Measurements from ENCODE around the gene FOXK1. TPM values are rescaled to one million over a fixed set of nuclear protein-coding genes. Genes with fewer than 3 reads are reported as not detected.
A peak's percentile ranks its signal among the peaks of the same experiment; 100 is the strongest.

The FOXK1 gene
- total and polyA plus RNA-seq, 2 of the 13 experiments (the other 11 are each of a cell fraction or from before 2014, with no cell fraction given), result 4.6 to 8.8 TPM

DNA sequence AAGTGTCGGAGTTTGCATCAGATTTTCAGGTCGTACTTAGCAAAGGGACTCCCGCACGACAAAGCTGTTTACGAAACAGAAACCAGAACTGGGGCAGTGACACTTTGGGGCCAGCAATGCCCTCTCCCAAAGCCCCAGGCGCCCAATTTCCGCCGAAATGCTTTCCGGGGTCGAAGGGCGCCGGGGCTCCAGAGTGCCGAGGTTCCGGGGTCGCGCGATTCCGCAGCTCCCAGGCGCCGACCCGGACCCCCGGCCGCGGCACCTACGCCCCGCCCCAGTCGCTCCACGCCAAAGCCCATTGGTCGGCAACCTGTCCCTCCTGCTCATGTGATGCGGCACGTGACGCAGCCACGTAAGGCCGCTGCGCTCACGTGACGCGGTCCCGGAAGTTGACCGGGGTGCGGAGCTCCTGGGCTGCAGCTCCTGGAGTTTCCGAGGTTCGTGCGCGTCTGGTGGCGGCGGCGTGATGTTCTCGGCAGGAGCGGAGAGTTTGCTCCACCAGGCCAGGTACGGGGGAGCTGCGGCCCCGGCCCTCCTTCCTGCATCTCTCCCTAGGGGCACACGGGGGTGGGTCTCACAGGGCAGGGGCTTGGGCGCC lies 93.3 kb downstream of the FOXK1 start, which contains the start of gene AP5Z1 (continued):
- TF ChIP-seq, protein P1, sequence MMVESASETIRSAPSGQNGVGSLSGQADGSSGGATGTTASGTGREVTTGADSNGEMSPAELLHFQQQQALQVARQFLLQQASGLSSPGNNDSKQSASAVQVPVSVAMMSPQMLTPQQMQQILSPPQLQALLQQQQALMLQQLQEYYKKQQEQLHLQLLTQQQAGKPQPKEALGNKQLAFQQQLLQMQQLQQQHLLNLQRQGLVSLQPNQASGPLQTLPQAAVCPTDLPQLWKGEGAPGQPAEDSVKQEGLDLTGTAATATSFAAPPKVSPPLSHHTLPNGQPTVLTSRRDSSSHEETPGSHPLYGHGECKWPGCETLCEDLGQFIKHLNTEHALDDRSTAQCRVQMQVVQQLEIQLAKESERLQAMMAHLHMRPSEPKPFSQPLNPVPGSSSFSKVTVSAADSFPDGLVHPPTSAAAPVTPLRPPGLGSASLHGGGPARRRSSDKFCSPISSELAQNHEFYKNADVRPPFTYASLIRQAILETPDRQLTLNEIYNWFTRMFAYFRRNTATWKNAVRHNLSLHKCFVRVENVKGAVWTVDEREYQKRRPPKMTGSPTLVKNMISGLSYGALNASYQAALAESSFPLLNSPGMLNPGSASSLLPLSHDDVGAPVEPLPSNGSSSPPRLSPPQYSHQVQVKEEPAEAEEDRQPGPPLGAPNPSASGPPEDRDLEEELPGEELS (CRISPR knock-in tag; IDR thresholded peaks at IDR 0.05), result no peak
- TF ChIP-seq CREB1 (IDR thresholded peaks at IDR 0.05) (peak; percentile 95), CREB1 (CRISPR knock-in tag; IDR thresholded peaks at IDR 0.05) (peak; percentile 89), ZBTB7B (CRISPR knock-in tag; IDR thresholded peaks at IDR 0.05) (peak; percentile 89), HOXD1 (CRISPR knock-in tag; IDR thresholded peaks at IDR 0.05) (peak; percentile 41; the same call in 1 of the 2 replicates), TRIM24 (CRISPR knock-in tag; IDR thresholded peaks at IDR 0.05) (no peak), RNF2 (conservative IDR thresholded peaks at IDR 0.05; ENCODE audit: low read depth) (peak; percentile 69; the same call in 1 of the 2 replicates), KDM4B (CRISPR knock-in tag; IDR thresholded peaks at IDR 0.05) (no peak; the same call in 1 of the 2 replicates), HNRNPLL (IDR thresholded peaks at IDR 0.05; ENCODE audit: low read depth, low read length, poor library complexity, severe bottlenecking) (peak; percentile 65), ZNF451 (CRISPR knock-in tag; IDR thresholded peaks at IDR 0.05) (0 out of 2 replicates have a peak, but pooled peaks have one; percentile 44), ZNF816 (CRISPR knock-in tag; IDR thresholded peaks at IDR 0.05; ENCODE audit: borderline replicate concordance) (peak; percentile 88; the same call in 1 of the 2 replicates)
- TF ChIP-seq, protein P2, sequence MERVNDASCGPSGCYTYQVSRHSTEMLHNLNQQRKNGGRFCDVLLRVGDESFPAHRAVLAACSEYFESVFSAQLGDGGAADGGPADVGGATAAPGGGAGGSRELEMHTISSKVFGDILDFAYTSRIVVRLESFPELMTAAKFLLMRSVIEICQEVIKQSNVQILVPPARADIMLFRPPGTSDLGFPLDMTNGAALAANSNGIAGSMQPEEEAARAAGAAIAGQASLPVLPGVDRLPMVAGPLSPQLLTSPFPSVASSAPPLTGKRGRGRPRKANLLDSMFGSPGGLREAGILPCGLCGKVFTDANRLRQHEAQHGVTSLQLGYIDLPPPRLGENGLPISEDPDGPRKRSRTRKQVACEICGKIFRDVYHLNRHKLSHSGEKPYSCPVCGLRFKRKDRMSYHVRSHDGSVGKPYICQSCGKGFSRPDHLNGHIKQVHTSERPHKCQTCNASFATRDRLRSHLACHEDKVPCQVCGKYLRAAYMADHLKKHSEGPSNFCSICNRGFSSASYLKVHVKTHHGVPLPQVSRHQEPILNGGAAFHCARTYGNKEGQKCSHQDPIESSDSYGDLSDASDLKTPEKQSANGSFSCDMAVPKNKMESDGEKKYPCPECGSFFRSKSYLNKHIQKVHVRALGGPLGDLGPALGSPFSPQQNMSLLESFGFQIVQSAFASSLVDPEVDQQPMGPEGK (CRISPR knock-in tag; IDR thresholded peaks at IDR 0.05), result peak; percentile 25; the same call in 1 of the 2 replicates
- TF ChIP-seq, protein P3, sequence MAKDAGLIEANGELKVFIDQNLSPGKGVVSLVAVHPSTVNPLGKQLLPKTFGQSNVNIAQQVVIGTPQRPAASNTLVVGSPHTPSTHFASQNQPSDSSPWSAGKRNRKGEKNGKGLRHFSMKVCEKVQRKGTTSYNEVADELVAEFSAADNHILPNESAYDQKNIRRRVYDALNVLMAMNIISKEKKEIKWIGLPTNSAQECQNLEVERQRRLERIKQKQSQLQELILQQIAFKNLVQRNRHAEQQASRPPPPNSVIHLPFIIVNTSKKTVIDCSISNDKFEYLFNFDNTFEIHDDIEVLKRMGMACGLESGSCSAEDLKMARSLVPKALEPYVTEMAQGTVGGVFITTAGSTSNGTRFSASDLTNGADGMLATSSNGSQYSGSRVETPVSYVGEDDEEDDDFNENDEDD (CRISPR knock-in tag; IDR thresholded peaks at IDR 0.05; ENCODE audit: borderline replicate concordance), result 0 out of 2 replicates have a peak, but pooled peaks have one; percentile 12
- TF ChIP-seq, protein P4, sequence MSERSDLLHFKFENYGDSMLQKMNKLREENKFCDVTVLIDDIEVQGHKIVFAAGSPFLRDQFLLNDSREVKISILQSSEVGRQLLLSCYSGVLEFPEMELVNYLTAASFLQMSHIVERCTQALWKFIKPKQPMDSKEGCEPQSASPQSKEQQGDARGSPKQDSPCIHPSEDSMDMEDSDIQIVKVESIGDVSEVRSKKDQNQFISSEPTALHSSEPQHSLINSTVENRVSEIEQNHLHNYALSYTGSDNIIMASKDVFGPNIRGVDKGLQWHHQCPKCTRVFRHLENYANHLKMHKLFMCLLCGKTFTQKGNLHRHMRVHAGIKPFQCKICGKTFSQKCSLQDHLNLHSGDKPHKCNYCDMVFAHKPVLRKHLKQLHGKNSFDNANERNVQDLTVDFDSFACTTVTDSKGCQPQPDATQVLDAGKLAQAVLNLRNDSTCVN (CRISPR knock-in tag; IDR thresholded peaks at IDR 0.05; ENCODE audit: borderline replicate concordance), result no peak
- TF ChIP-seq, protein P5, sequence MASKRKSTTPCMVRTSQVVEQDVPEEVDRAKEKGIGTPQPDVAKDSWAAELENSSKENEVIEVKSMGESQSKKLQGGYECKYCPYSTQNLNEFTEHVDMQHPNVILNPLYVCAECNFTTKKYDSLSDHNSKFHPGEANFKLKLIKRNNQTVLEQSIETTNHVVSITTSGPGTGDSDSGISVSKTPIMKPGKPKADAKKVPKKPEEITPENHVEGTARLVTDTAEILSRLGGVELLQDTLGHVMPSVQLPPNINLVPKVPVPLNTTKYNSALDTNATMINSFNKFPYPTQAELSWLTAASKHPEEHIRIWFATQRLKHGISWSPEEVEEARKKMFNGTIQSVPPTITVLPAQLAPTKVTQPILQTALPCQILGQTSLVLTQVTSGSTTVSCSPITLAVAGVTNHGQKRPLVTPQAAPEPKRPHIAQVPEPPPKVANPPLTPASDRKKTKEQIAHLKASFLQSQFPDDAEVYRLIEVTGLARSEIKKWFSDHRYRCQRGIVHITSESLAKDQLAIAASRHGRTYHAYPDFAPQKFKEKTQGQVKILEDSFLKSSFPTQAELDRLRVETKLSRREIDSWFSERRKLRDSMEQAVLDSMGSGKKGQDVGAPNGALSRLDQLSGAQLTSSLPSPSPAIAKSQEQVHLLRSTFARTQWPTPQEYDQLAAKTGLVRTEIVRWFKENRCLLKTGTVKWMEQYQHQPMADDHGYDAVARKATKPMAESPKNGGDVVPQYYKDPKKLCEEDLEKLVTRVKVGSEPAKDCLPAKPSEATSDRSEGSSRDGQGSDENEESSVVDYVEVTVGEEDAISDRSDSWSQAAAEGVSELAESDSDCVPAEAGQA (IDR thresholded peaks at IDR 0.05; ENCODE audit: low read depth), result peak; percentile 56; the same call in 1 of the 2 replicates
- TF ChIP-seq, protein P5 (CRISPR knock-in tag; IDR thresholded peaks at IDR 0.05; ENCODE audit: borderline replicate concordance), result no peak
- TF ChIP-seq, protein P6, sequence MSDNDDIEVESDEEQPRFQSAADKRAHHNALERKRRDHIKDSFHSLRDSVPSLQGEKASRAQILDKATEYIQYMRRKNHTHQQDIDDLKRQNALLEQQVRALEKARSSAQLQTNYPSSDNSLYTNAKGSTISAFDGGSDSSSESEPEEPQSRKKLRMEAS (IDR thresholded peaks at IDR 0.05), result peak; percentile 80

All from HepG2 (cell line).